ENCODE data around the gene SLC25A26. TPM values are rescaled to one million over a fixed set of nuclear protein-coding genes. Genes with fewer than 3 reads are reported as not detected.

Gene SLC25A26
- total RNA-seq, 4 donors from 2014 or later = 21.5 to 28.6 (median 26.9) TPM

GRCh38 chr3:66186545-66186944 is 34.3 kb upstream of the SLC25A26 start:
- TF ChIP-seq CTCF (IDR thresholded peaks at IDR 0.05; ENCODE audit: low read depth) = no peak

DNA sequence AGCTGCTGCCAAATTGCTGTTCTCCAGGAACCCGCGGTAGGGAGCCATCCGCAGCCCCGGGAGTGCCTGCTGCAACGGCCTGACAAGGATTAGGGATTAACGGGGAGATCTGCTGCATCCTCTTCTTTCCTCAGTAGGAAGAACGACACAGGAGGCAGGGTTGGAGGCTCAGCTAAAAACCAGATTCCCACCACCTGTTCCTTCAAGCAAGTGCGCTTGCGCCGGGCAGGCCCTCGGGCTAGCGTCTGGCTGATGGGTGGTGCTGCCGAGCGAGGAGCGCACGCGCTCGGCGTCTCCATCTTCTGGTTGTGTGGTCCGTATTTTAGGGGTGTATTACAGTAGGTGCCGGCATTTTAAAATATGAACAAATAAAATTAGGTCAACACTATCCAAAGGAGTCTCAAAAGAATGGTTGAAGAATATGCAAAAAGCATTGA is 25.4 kb upstream of the SLC25A26 start:
- no peak for TF ChIP-seq CTCF (IDR thresholded peaks at IDR 0.05; ENCODE audit: low read depth)

GRCh38 chr3:66196633-66197032 is 24.2 kb upstream of the SLC25A26 start:
- no peak for TF ChIP-seq CTCF (IDR thresholded peaks at IDR 0.05; ENCODE audit: low read depth)

GRCh38 chr3:66198437-66199088 is 22.2 kb upstream of the SLC25A26 start:
- no peak for TF ChIP-seq CTCF (IDR thresholded peaks at IDR 0.05; ENCODE audit: low read depth)

DNA sequence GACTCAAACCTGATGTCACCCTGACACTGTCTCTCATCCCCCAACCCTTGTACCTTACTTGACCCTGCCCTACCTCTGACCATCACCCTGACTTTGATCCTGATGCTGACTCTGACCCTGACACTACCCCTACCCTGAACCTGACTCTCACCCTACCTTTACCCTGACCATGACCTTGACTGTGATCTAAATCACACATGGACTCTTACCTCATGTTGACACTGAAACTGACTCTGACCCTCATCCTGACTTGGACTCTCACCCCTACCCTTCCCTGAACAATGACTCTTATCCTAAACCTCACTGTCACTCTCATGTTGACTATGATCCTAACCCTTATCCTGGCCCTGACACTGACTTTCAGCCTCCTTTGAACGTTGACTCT is 21.7 kb upstream of the SLC25A26 start:
- no peak for TF ChIP-seq CTCF (IDR thresholded peaks at IDR 0.05; ENCODE audit: low read depth)

- TF ChIP-seq CTCF (IDR thresholded peaks at IDR 0.05; ENCODE audit: low read depth) = no peak
Observed at GRCh38 chr3:66200147-66200546, 20.7 kb upstream of the SLC25A26 start.

- TF ChIP-seq CTCF (IDR thresholded peaks at IDR 0.05; ENCODE audit: low read depth) = no peak
Observed at GRCh38 chr3:66200786-66201185, 20.0 kb upstream of the SLC25A26 start.
